Measurements from ENCODE around the gene OBSCN. TPM values are rescaled to one million over a fixed set of nuclear protein-coding genes. Genes with fewer than 3 reads are reported as not detected.

OBSCN gene
- total and polyA plus RNA-seq, 4 donors: 0.54 to 5.6 (median 2.7) TPM

DNA sequence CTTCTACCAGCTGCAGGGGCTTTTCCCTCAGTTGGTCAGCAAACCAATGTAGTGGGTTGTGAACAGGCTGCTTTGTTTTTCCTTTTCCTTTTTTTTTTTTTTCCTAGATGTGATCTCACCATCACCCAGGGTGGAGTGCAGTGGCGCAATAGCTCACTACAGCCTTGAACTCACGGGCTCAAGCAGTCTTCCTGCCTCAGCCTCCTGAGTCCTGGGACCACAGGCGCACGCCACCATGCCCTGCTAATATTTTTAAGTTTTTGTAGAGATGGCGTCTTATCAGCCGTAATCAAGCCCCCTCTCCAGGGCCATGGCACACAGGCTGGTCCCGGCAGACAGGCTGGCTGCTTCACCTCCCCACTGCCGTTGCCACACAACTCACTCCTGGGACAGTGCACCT is 202.2 kb downstream of the OBSCN start:
- no peak for DNase-seq (ENCODE audit: low spot score)
- Histone ChIP-seq H3K36me3 (ENCODE audit: control insufficient read depth in 4 of 4, insufficient read depth in 3 of 4, low read depth in 1 of 4, low read length in 3 of 4) (no peaks in the 10 kb centered on the region), H3K27ac (ENCODE audit: low read depth in 1 of 2, low read length in 2 of 2) (no peak overlapping the region), H3K27me3 (ENCODE audit: control insufficient read depth in 4 of 4, insufficient read depth in 4 of 4, low read length in 3 of 4) (peaks cover 0 to under 1% (median 0%) of the 10 kb centered on the region in 4 donors), H3K9ac (ENCODE audit: low read depth in 1 of 2, low read length in 2 of 2) (no peak overlapping the region), H3K4me1 (ENCODE audit: control insufficient read depth in 4 of 4, insufficient read depth in 4 of 4, low read length in 3 of 4) (peaks cover 8 to 13% (median 10%) of the 10 kb centered on the region in 4 donors), H3K9me3 (ENCODE audit: control insufficient read depth in 4 of 4, low read length in 3 of 4) (no peaks in the 10 kb centered on the region), H3K4me3 (ENCODE audit: low read depth in 1 of 3, low read length in 3 of 3) (no peak overlapping the region)
- 93% methylated on average over 8 of the region's 8 CpGs for WGBS
- TF ChIP-seq ATF3 (IDR thresholded peaks at IDR 0.05): no peak
- TF ChIP-seq FOXA1 (IDR thresholded peaks at IDR 0.05): no peak

GRCh38 chr1:228410671-228411070 is 202.8 kb downstream of the OBSCN start:
- Histone ChIP-seq H3K4me3 (ENCODE audit: low read depth in 1 of 3, low read length in 3 of 3) (no peak overlapping the region), H3K27me3 (ENCODE audit: control insufficient read depth in 4 of 4, insufficient read depth in 4 of 4, low read length in 3 of 4) (peaks cover 0 to 7% (median under 1%) of the 10 kb centered on the region in 4 donors), H3K9ac (ENCODE audit: low read depth in 1 of 2, low read length in 2 of 2) (no peak overlapping the region), H3K27ac (ENCODE audit: low read depth in 1 of 2, low read length in 2 of 2) (no peak overlapping the region), H3K4me1 (ENCODE audit: control insufficient read depth in 4 of 4, insufficient read depth in 4 of 4, low read length in 3 of 4) (peaks cover 1 to 6% (median 4%) of the 10 kb centered on the region in 4 donors), H3K36me3 (ENCODE audit: control insufficient read depth in 4 of 4, insufficient read depth in 3 of 4, low read depth in 1 of 4, low read length in 3 of 4) (no peaks in the 10 kb centered on the region), H3K9me3 (ENCODE audit: control insufficient read depth in 4 of 4, low read length in 3 of 4) (no peaks in the 10 kb centered on the region)
- 95% methylated on average over 11 of the region's 11 CpGs for WGBS
- TF ChIP-seq HNF4A (conservative IDR thresholded peaks at IDR 0.05) (no peak), ZBTB33 (IDR thresholded peaks at IDR 0.05) (no peak), TAF1 (conservative IDR thresholded peaks at IDR 0.05) (no peak)
- TF ChIP-seq, protein P1, sequence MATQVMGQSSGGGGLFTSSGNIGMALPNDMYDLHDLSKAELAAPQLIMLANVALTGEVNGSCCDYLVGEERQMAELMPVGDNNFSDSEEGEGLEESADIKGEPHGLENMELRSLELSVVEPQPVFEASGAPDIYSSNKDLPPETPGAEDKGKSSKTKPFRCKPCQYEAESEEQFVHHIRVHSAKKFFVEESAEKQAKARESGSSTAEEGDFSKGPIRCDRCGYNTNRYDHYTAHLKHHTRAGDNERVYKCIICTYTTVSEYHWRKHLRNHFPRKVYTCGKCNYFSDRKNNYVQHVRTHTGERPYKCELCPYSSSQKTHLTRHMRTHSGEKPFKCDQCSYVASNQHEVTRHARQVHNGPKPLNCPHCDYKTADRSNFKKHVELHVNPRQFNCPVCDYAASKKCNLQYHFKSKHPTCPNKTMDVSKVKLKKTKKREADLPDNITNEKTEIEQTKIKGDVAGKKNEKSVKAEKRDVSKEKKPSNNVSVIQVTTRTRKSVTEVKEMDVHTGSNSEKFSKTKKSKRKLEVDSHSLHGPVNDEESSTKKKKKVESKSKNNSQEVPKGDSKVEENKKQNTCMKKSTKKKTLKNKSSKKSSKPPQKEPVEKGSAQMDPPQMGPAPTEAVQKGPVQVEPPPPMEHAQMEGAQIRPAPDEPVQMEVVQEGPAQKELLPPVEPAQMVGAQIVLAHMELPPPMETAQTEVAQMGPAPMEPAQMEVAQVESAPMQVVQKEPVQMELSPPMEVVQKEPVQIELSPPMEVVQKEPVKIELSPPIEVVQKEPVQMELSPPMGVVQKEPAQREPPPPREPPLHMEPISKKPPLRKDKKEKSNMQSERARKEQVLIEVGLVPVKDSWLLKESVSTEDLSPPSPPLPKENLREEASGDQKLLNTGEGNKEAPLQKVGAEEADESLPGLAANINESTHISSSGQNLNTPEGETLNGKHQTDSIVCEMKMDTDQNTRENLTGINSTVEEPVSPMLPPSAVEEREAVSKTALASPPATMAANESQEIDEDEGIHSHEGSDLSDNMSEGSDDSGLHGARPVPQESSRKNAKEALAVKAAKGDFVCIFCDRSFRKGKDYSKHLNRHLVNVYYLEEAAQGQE (IDR thresholded peaks at IDR 0.05): no peak
- TF ChIP-seq, protein P2, sequence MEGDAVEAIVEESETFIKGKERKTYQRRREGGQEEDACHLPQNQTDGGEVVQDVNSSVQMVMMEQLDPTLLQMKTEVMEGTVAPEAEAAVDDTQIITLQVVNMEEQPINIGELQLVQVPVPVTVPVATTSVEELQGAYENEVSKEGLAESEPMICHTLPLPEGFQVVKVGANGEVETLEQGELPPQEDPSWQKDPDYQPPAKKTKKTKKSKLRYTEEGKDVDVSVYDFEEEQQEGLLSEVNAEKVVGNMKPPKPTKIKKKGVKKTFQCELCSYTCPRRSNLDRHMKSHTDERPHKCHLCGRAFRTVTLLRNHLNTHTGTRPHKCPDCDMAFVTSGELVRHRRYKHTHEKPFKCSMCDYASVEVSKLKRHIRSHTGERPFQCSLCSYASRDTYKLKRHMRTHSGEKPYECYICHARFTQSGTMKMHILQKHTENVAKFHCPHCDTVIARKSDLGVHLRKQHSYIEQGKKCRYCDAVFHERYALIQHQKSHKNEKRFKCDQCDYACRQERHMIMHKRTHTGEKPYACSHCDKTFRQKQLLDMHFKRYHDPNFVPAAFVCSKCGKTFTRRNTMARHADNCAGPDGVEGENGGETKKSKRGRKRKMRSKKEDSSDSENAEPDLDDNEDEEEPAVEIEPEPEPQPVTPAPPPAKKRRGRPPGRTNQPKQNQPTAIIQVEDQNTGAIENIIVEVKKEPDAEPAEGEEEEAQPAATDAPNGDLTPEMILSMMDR (IDR thresholded peaks at IDR 0.05; ENCODE audit: low read depth, low read length, missing input control): no peak
- DNase-seq (ENCODE audit: low spot score): no peak

DNA sequence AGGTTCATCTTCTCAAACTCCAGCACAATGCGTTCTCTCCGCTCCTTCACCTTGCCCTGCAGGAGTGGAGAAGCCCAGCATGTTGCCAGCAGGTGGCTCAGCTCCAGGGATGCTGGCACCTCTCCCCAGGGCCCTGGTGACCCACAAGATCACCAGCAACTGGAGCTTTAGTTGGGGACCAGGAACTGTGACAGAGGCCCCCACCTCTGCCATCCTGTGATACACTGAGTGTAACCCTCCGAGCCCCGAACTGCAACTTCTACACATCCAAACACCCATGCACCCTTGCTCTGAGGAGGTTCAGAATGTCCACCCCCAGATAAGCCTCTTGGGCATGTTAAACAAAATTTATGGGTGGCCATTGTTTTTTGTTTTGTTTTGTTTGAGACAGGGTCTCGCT is 203.3 kb downstream of the OBSCN start:
- H3K36me3 ChIP-seq (ENCODE audit: control insufficient read depth in 4 of 4, insufficient read depth in 3 of 4, low read depth in 1 of 4, low read length in 3 of 4): no peaks in the 10 kb centered on the region
- no peak overlapping the region for H3K27ac ChIP-seq (ENCODE audit: low read depth in 1 of 2, low read length in 2 of 2)
- 97% methylated on average over 5 of the region's 5 CpGs for WGBS
- H3K9me3 ChIP-seq (ENCODE audit: control insufficient read depth in 4 of 4, low read length in 3 of 4): no peaks in the 10 kb centered on the region
- peaks cover 0 to 11% (median 2%) of the 10 kb centered on the region in 4 donors for H3K27me3 ChIP-seq (ENCODE audit: control insufficient read depth in 4 of 4, insufficient read depth in 4 of 4, low read length in 3 of 4)
- H3K4me3 ChIP-seq (ENCODE audit: low read depth in 1 of 3, low read length in 3 of 3): no peak overlapping the region
- H3K4me1 ChIP-seq (ENCODE audit: control insufficient read depth in 4 of 4, insufficient read depth in 4 of 4, low read length in 3 of 4): peaks cover 0 to 6% (median 4%) of the 10 kb centered on the region in 4 donors
- no peak overlapping the region for H3K9ac ChIP-seq (ENCODE audit: low read depth in 1 of 2, low read length in 2 of 2)
- DNase-seq (ENCODE audit: low spot score): no peak
- no peak for TF ChIP-seq FOXA1 (IDR thresholded peaks at IDR 0.05)
- TF ChIP-seq GABPA (IDR thresholded peaks at IDR 0.05 in 1 of 2, conservative IDR thresholded peaks at IDR 0.05 in 1 of 2): no peak
- no peak for TF ChIP-seq FOXA2 (IDR thresholded peaks at IDR 0.05)
- no peak for TF ChIP-seq ATF3 (IDR thresholded peaks at IDR 0.05)
- no peak for TF ChIP-seq SP1 (IDR thresholded peaks at IDR 0.05)
- TF ChIP-seq YY1 (IDR thresholded peaks at IDR 0.05): no peak
- TF ChIP-seq RAD21 (IDR thresholded peaks at IDR 0.05): no peak
- no peak for TF ChIP-seq HNF4G (IDR thresholded peaks at IDR 0.05)
- TF ChIP-seq HNF4A (conservative IDR thresholded peaks at IDR 0.05): no peak
- TF ChIP-seq, protein P3, sequence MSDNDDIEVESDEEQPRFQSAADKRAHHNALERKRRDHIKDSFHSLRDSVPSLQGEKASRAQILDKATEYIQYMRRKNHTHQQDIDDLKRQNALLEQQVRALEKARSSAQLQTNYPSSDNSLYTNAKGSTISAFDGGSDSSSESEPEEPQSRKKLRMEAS (IDR thresholded peaks at IDR 0.05): no peak
- TF ChIP-seq, protein P1 (IDR thresholded peaks at IDR 0.05): no peak
